Medulla oblongata (tissue), 1 donor: ENCODE data around the gene RIOK3.
"Not testable (repeated sequence)": the region's sequence is repeated elsewhere in the genome, so short reads cannot be mapped to it uniquely, and the experiment has no call there.

Source experiments
- DNase-seq: peaks from one replicate; pipeline ENCODE4 v3.0.0-alpha.2; 2015; ENCODE audit errors: extremely low spot score

Gene RIOK3

DNA sequence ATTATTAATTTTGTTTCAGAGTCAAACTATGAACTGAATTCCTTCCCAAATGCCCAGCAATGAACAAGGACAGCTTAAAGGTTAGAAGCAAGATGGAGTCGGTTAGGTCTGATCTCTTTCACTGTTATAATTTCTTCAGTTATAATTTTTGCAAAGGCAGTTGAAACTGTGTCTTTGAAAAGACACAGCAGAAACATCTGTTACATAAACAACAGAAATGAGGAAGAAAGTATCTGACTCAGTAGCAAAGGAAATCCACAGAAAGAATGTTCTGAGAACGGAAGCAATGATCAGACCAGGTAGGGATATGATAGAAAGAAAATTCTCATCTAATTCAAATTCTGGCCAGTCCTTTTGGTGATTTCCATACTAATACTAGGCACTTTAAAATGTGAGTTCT lies 45.0 kb downstream of the RIOK3 start:
- DNase-seq, result no peak

GRCh38 chr18:23498877-23499276 lies 45.8 kb downstream of the RIOK3 start:
- DNase-seq, result peak; percentile 89

GRCh38 chr18:23499291-23499781 lies 46.2 kb downstream of the RIOK3 start:
- DNase-seq, result peak; percentile 50

GRCh38 chr18:23501626-23502025 lies 48.5 kb downstream of the RIOK3 start:
- DNase-seq, result no peak

- DNase-seq, result peak; percentile 35
These were observed 49.5 kb downstream of the RIOK3 start for GRCh38 chr18:23502516-23503037.

DNA sequence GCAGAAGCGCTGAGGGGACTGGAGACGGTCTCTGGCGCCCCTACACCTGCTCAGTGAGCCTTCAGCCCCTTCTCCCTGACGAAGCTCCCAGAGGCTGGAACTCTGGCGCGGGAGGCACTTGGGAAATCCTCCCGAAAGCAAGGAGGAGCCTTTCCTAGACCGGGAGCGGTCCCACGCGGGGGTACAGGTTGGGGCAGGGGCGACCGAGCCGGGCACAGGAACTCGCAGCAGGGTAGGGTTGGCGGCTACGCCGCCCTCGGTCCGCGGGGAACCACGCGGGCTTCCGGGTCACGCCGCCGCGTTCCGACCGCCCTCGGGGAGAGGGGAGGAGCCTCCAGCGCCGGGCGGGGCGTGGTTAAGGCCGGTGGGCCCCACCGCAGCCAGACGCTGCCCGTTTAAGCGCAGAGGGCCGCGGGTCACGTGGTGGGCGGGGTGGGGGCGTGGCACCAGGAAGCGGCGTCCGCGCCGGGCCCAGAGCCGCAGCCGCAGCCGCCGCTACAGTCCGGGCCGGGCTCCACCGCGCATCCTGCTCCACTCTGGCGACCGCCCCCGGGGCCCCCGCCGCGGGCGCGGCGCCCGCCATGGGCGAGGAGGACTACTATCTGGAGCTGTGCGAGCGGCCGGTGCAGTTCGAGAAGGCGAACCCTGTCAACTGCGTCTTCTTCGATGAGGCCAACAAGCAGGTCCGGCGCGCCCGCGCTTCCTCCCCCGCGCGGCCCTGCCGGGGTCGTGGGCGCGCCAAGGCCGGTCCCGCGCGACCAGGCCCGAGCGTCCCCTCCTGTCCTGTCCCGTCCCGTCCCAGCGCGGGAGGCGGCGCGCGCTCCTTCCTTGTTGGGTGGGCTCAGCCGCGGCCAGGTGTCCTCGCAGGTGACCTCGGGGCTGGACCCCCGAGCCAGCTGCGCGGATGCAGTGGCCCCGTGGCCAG lies 50.2 kb downstream of the RIOK3 start, which contains the start of gene RMC1:
TSS of gene RMC1 (plus strand) at position 474 of the 925 bp plus-strand sequence. CDS start at position 582, 108 bp downstream.
- peak; percentile 94 for DNase-seq

GRCh38 chr18:23503963-23504344 lies 50.9 kb downstream of the RIOK3 start:
- DNase-seq, result no peak

- no peak for DNase-seq
These were observed 51.6 kb downstream of the RIOK3 start for GRCh38 chr18:23504720-23505119.

DNA sequence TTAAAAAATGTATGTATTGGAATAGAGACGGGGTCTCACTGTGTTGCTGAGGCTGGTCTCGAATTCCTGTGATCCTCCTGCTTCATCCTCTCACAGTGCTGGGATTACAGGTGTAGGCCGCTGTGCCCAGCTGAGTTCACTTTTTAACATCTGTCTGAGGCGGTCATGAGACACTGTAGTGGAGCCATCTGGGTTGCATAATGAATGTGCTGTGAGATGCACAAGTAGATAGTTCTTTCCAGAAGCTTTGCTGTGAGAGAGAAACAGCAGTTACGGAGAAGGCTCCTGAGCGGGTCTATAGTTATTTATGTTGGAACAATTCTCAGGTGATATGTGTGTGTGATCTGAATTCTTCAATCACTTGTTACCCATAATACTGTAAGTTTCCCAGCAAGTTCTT lies 53.3 kb downstream of the RIOK3 start:
- peak; percentile 31 for DNase-seq

- DNase-seq, result not testable (repeated sequence)
These were observed 57.8 kb downstream of the RIOK3 start for GRCh38 chr18:23510923-23511322.

DNA sequence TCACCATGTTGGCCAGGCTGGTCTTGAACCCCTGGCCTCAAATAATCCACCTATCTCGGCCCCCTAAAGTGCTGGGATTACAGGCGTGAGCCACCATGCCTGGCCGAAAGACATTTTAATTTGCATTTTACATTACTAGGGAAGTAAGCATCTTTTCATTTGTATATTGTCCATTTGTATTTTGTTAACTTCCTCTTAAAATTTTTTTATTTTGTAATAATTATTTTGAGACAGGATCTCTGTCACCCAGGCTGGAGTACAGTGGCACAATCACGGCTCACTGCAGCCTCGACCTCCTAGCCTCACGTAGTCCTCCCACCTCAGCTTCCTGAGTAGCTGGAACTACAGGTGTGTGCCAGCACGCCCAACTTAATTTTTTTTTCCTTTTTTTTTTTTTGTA lies 59.1 kb downstream of the RIOK3 start:
- DNase-seq, result not testable (repeated sequence)

- no peak for DNase-seq
These were observed 59.6 kb downstream of the RIOK3 start for GRCh38 chr18:23512641-23513040.

GRCh38 chr18:23515911-23516546 lies 62.9 kb downstream of the RIOK3 start:
- DNase-seq, result peak; percentile 95

DNA sequence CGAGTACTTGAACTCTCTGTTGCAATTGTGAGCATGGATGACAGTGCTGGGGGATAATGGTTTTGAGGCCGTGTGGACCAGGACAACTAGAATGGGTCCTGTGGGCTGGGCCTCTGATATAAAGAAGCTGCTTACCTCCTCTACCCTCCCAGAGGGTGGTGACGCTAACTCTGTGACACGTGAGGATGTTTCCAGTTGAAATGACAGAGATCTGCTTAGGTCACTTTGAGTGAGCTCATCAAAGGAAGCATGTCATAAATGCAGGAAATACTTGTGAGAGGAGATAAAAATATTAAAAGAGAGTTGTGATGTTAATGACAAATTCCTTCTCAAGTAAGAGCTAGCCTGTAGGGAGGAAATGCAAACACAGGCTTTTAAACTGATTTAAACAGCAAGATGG lies 66.6 kb downstream of the RIOK3 start:
- DNase-seq, result no peak

GRCh38 chr18:23521271-23521670 lies 68.2 kb downstream of the RIOK3 start:
- DNase-seq, result no peak

DNA sequence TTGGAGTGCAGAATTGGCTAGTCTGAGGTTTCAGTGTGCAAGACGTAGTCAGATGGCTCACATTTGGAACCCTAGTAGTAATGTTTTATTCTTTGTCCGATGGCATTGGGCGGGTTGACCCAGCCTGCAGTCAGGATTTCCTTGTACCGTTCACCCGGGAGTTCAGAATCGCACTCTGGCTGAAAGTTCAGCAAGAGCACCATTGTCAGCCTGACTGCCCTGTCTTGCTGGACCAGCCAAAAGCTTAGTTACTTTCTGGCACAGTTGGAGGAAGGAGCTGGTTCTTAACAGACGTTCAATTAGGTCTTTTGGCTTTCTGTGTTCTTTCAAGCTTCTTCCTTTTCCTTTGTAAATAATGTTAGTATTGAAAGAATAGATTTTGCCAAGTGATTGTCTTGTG lies 68.8 kb downstream of the RIOK3 start:
- peak; percentile 49 for DNase-seq

DNA sequence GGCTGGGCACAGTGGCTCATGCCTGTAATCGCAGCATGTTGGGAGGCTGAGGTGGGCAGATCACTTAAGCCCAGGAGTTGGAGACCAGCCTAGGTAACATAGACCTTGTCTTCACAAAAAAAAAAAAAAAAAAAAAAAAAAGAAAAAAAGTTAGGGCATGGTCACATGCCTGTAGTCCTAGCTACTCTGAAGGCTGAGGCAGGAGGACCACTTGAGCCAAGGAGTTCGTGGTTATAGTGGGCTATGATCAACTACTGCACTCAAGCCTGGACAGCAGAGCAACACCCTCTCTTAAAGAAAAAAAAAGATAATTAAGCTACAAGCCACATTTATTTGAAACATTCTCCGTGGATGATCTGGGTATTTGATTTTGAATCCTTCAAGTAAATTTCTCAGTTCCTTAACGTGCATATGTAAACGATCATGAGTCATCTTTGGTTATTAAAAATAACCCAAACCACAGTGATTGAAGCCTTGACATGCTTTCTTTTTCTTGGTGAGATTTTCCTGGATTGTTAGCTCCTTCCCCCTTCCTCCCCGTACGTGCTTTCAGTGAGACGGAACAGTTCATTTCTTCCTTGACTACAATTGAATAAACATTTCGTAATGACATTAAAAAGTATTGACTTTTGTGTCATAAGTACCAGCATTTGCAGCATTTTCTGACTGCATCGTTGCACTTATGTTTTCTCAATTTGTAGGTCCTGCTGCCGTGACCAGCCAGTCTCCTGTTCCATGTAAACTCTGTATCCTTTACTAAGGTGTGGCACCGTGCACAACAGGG lies 70.5 kb downstream of the RIOK3 start:
- DNase-seq, result no peak

DNA sequence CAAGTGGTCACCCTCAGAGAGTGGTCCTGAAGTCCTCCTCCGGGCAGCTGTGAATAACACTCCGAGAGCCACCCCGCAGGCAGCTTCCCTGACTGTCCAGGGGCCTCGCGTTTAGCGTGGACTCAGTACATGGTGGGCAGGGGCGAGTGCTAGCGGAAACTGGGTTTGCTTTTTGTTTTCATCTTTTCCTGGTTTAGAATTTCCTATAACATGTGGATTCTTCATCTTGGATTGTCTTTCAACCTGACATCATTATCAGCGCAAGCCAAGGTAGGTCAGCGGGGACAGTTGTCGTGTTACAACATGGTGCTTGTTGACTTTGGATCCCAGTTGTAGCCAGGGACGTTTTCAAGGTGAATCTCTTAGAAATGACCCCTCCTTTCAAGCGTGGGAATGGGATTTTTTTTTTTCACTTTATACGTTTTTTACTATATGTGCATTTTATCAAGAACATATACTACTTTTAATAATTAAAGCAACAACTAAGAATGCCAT lies 71.2 kb downstream of the RIOK3 start:
- no peak for DNase-seq

DNA sequence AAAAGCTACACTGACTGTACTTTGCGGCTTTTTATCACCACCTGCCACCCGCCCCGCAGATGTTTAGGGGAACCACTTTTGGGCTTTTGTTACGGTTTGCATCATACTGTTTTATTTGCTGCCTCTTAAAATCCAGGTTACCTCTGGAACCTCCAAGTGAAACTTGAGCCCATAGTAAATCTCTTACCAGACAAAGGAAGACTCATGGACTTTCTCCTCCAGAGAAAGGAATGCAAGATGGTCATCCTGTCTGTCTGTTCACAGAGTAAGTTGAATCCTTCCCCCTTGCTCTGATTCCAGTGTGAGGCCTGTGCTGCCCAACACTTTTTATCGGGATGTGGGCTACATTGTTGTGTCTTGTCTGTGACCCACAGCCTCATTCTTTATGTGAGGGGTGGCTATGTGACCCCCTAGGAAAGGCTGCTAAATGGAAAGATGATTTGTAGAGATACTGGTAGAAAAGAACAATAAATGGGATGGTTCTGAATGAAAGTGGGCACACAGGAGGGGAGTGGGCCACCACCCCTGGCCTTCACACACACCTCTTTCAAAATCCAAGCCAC lies 73.5 kb downstream of the RIOK3 start:
- no peak for DNase-seq

- peak; percentile 34 for DNase-seq
These were observed 75.7 kb downstream of the RIOK3 start for GRCh38 chr18:23528580-23529472.
